ENCODE results near the gene PTPN11.

DNA sequence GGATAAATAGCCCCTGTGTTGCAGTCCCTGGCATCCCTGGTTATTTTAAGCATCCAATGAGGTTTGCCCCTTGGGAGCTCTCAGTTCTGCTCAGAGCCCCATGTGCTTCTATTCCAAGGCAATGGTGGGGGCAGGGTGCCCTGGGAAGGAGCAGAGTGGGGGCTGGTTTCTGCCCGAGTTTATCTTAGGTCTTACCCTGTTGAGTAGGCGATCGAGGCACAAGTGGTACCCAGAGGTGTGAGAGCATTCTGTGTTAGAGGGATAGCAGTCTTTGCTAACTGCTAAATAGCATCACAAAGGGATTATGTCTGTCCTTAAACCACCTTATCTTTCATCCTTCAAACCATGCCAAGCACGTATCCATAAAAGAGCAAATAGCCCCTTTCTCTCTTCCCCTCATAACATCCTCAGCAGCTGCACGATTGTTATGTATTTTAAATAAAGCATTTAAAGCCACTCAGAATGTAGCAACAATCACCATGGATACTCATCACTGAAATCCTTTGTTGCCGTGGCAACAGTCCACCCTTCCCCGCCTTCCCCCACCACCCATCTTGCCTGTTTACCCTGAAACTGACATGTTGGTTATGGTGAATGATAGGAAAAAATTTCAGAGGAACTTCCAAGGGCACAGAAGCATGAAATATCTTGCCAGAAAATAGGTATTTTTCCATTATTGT lies 139.3 kb downstream of the PTPN11 start:
- no peak for TF ChIP-seq EZH2phosphoT487 (IDR thresholded peaks at IDR 0.05; ENCODE audit: insufficient read depth, low read depth)
- TF ChIP-seq EZH2 (IDR thresholded peaks at IDR 0.05; ENCODE audit: insufficient read depth, poor library complexity, severe bottlenecking): no peak
